ENCODE measurements around the gene DCUN1D2.

DCUN1D2 gene

DNA sequence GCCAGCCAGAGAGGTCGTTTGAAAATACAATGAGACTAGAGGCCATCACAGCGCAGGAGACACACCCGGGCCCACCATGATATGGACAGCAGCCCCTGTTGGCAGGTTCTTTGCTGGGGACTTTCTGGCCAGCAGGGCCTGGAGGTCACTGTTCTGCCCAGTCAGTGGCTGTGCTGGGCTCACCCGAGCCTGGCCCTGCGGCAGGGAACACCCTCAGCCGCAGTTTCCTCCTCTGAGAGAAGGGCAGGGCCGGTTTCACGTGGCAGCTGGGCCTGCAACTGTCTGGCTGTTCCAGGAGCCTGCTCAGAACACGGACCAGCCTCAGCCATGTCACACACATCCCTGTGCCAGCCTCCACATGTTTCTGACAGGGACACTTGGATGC is 76.6 kb downstream of the DCUN1D2 start:
- no peak for DNase-seq (ENCODE audit: low read depth)
- H3K4me3 ChIP-seq (ENCODE audit: low read depth, low read length), result no peak overlapping the region
- TF ChIP-seq, protein P1, sequence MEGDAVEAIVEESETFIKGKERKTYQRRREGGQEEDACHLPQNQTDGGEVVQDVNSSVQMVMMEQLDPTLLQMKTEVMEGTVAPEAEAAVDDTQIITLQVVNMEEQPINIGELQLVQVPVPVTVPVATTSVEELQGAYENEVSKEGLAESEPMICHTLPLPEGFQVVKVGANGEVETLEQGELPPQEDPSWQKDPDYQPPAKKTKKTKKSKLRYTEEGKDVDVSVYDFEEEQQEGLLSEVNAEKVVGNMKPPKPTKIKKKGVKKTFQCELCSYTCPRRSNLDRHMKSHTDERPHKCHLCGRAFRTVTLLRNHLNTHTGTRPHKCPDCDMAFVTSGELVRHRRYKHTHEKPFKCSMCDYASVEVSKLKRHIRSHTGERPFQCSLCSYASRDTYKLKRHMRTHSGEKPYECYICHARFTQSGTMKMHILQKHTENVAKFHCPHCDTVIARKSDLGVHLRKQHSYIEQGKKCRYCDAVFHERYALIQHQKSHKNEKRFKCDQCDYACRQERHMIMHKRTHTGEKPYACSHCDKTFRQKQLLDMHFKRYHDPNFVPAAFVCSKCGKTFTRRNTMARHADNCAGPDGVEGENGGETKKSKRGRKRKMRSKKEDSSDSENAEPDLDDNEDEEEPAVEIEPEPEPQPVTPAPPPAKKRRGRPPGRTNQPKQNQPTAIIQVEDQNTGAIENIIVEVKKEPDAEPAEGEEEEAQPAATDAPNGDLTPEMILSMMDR (conservative IDR thresholded peaks at IDR 0.05; ENCODE audit: low read depth, low read length), result no peak

DNA sequence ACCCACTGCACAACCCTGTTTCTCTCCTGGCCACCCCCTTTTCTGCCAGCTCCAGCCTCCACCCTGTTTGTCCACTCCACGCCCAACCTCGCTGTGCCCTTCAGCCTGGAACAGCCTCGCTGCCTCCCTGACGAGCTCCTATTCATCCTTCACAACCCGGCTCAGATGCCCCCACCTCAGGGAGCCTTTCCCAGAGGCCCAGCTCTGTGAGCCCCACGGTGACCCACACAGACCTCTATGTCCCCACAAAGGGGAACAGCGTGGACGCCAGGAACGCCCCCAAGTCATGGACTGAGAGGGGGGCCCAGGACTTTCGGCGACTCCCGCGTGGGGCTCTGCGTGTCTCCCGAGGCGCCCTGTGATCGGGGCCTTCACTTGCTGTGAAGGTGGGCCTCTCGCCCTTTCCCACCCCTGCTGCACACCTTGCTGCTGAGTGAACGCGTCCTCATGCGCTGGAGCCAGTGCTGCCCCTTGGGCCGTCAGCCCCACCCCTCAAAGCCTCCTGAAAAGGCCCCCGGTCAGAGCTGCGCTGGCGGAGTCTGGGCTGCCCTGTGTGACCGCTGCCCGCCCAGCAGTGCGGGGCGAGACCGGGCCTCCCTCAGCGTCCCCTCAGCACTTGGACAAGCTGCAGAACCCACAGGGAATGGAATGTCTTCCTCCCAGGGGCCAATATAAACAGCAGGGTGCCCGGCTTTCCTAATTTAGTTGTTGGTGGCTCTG is 77.2 kb downstream of the DCUN1D2 start:
- no peak for DNase-seq (ENCODE audit: low read depth)
- no peak overlapping the region for H3K4me3 ChIP-seq (ENCODE audit: low read depth, low read length)
- TF ChIP-seq, protein P1 (conservative IDR thresholded peaks at IDR 0.05; ENCODE audit: low read depth, low read length), result no peak

DNA sequence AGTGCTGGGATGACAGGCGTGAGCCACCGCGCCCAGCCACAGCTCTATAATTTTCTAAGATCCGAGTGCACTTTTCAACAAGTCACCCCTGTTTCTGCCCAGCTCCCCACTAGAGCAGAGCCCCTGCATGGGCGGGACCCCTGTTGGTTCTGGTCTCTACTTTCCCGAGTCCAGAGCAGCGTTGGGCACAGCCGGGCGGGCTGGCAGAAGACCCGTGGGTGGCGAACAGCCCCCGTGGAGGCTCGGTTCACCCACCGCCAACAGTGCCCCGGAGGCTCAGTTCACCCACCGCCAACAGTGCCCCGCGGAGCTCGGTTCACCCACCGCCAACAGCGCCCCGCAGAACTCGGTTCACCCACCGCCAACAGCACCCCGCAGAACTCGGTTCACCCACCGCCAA is 78.1 kb downstream of the DCUN1D2 start:
- TF ChIP-seq, protein P1 (conservative IDR thresholded peaks at IDR 0.05; ENCODE audit: low read depth, low read length), result no peak
- no peak overlapping the region for H3K4me3 ChIP-seq (ENCODE audit: low read depth, low read length)
- no peak for DNase-seq (ENCODE audit: low read depth)

DNA sequence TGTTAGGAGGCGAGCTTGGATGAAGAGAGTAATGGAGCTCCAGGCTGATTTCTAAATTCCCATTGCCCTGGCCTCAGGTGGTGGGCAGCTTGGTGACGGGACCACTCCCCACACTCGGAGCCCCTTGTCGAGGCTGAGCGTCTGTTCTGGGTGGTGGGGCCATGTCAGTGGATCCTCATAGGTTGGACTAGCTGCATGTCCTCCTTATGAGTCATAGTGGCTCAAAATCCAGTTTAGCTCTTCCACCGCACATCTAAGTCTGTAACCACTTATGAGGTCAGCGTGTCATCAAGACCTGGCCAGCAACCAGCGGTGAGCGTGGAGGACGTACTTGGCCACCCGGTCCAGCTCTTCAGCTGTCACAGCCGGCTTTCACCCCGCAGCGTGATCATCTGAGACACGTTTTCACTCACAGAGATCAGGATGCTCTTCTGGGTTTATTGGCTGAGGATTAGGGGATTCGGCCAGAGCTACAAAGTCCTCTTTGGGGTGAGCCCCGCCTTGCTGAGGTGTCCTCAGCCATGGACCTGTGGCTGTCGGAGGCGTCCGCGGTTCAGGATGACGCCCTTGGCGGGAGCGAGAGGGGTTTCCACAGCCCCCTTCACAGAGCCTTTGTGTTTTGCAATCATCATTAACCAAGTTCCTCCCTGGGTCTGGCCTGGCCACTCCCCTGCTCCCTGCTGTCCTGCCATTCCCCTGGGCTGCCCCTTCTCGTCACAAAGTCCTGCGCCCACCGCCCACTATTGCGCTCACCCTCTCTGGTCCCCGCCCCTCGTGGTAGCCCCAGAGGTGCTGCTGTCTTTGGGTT is 79.1 kb downstream of the DCUN1D2 start:
- TF ChIP-seq, protein P1 (conservative IDR thresholded peaks at IDR 0.05; ENCODE audit: low read depth, low read length), result no peak

DNA sequence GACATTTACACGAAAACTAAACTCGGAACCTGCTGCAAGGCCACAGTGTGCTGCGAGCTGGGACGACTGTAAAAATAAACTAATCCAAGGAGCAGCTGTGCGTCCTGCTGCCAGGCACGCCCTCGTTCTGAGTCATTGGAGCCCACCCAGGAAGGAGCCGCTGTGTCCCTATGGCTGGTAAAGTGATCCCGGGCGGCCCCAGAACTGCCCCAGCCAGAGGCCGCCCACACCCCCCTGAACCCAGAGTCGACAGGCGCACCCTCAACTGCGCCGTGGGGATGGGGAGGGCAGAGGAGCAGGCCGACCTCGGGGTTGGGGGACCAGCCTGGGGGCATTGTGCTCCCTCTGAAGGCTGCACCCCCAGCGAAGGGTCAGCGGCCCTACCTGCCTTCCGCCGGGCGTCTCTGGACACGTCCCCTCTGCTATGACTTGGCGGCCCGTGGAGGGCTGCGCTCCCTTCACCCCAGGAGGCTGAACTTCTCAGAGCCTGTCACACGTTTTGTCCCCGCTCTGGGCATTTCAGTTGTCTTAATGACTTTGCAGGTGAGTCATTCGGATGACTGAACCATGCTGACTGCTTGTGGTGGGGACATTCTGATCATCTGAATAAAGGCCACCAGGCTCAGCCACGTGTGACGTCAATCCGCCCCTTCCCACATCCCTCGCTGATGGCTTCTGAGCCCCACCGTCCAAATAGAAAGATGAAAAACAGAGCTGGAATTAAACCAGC is 79.9 kb downstream of the DCUN1D2 start:
- TF ChIP-seq, protein P1 (conservative IDR thresholded peaks at IDR 0.05; ENCODE audit: low read depth, low read length), result no peak
- peak overlapping the region; percentile 37 for H3K4me3 ChIP-seq (ENCODE audit: low read depth, low read length)
- peak; percentile 56 for DNase-seq (ENCODE audit: low read depth)

More for the DNA sequence above, 79.1 kb downstream of the DCUN1D2 start:
- H3K4me3 ChIP-seq (ENCODE audit: low read depth, low read length), result peak overlapping the region; percentile 36
- peak; percentile 91 for DNase-seq (ENCODE audit: low read depth)

DNA sequence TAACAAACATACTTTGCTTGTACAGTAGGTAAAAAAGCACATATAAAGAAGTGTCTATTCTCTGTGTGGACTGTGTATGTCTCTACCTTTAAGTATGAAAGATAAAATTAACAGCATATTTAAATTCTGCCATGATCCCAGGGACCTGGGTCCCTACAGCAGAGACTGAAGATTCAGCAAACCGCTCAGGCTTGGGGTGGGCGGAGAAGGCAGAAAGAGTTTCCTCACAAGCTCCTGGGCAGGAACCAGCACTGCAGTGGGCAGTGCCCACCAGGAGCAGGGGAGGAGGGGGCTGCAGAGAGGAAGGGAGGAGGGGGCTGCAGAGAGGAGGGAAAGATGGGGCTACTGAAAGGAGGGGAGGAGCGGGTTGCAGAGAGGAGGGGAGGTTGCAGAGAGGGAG is 81.9 kb downstream of the DCUN1D2 start:
- no peak overlapping the region for H3K4me3 ChIP-seq (ENCODE audit: low read depth, low read length)
- no peak for DNase-seq (ENCODE audit: low read depth)
- TF ChIP-seq, protein P1 (conservative IDR thresholded peaks at IDR 0.05; ENCODE audit: low read depth, low read length), result no peak

All from choroid plexus epithelial cell (primary cell).